ENCODE results near the gene PRDM2.

- TF ChIP-seq CTCF (IDR thresholded peaks at IDR 0.05; ENCODE audit: low read length), result no peak
- TF ChIP-seq EZH2 (IDR thresholded peaks at IDR 0.05; ENCODE audit: borderline replicate concordance, low read length), result no peak
These were observed 103.7 kb downstream of the PRDM2 start for GRCh38 chr1:13803546-13804239.

Measured in OCI-LY1 (cell line).